Neutrophil (primary cell): ENCODE data around the gene DOK3.

Experiments used
- H3K27ac ChIP-seq: fragments of 200-600 bp; sonication (generic); 2 replicates; pipeline ENCODE4 v1.5.1; 2016; ENCODE audit warnings: mild to moderate bottlenecking, moderate library complexity
- H3K27me3 ChIP-seq: fragments of 200-600 bp; sonication (generic); 2 replicates; pipeline ENCODE4 v1.6.0; 2016; ENCODE audit warnings: mild to moderate bottlenecking
- H3K36me3 ChIP-seq: fragments of 200-600 bp; sonication (generic); 2 replicates; pipeline ENCODE4 v1.5.1; 2017
- H3K4me1 ChIP-seq, 2 experiments: fragments of 200-600 bp in 1 of 2; sonication (generic) in 1 of 2; 1 replicate in 1 of 2; 2 replicates in 1 of 2; pipeline versions ENCODE4 v1.5.1 to v1.6.1; 2013 to 2016; ENCODE audit warnings: low read depth in 1 of 2, low read length in 1 of 2, mild to moderate bottlenecking in 1 of 2, moderate library complexity in 1 of 2; ENCODE audit not compliant: control insufficient read depth in 1 of 2, insufficient read depth in 1 of 2
- H3K4me3 ChIP-seq, 2 experiments: fragments of 200-600 bp in 1 of 2; sonication (generic) in 1 of 2; 1 replicate in 1 of 2; 2 replicates in 1 of 2; pipeline ENCODE4 v1.5.1; 2013 to 2016; ENCODE audit warnings: low read depth in 1 of 2, low read length in 1 of 2, mild to moderate bottlenecking in 1 of 2, moderate library complexity in 1 of 2
- H3K9me3 ChIP-seq: fragments of 200-600 bp; sonication (generic); 2 replicates; pipeline ENCODE4 v1.5.1; 2016
- TF ChIP-seq, protein P1 (sequence below): fragments of 200-600 bp; sonication (generic); IDR thresholded peaks from 2 replicates; pipeline ENCODE4 v1.5.1; 2016; ENCODE audit warnings: antibody characterized with exemption

DOK3 gene

DNA sequence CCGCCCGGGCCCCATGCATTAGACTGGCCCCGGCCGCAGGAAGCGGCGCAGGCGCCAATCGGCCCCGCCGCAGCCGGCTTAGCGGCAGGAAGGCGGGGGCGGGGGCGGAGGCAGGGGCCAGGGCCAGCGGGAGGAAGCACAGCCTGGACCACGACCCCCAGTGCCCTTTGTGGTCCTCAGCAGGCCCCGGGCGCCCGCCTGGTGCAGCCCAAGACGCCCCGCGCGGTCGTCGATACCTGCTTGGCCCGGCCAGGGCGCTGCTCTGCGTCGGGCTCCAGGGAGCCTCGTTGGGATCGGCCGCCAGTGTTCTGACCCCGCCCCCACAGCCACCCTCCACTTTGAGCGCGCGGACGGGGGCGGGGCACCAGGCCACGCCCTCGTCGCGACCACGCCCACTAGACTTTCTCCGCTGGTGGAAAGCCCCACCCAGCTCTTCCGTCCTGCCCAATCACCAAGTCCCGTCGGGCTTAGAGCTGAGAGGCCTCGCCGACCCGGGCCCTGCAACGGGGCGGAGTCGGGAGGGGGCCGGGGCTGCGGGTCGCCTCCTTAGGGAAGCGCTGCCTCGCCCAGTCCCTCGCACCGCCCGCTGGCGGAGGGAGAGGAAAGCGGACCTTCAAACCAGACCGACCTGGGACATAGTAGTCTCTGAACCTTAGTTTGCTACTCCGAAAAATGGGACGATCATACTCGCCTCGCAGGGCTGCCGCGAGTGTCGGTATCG is 12.2 kb downstream of the DOK3 start, which contains the start of gene PDLIM7:
Gene PDLIM7, minus strand, starts transcription at position 313 of the 721 bp plus-strand sequence. CDS start 1,092 bp downstream, outside the sequence.
- no peaks in the 10 kb centered on the region for H3K9me3 ChIP-seq
- no peaks in the 10 kb centered on the region for H3K27me3 ChIP-seq
- peaks cover 79 to 94% of the 10 kb centered on the region in 2 experiments for H3K4me1 ChIP-seq
- H3K36me3 ChIP-seq = peaks cover 51% of the 10 kb centered on the region
- TF ChIP-seq, protein P1, sequence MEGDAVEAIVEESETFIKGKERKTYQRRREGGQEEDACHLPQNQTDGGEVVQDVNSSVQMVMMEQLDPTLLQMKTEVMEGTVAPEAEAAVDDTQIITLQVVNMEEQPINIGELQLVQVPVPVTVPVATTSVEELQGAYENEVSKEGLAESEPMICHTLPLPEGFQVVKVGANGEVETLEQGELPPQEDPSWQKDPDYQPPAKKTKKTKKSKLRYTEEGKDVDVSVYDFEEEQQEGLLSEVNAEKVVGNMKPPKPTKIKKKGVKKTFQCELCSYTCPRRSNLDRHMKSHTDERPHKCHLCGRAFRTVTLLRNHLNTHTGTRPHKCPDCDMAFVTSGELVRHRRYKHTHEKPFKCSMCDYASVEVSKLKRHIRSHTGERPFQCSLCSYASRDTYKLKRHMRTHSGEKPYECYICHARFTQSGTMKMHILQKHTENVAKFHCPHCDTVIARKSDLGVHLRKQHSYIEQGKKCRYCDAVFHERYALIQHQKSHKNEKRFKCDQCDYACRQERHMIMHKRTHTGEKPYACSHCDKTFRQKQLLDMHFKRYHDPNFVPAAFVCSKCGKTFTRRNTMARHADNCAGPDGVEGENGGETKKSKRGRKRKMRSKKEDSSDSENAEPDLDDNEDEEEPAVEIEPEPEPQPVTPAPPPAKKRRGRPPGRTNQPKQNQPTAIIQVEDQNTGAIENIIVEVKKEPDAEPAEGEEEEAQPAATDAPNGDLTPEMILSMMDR = peak; percentile 63
- H3K4me3 ChIP-seq = peak within 1 kb of the TSS; percentile 90 to 99
- H3K27ac ChIP-seq = peak within 1 kb of the TSS; percentile 99

DNA sequence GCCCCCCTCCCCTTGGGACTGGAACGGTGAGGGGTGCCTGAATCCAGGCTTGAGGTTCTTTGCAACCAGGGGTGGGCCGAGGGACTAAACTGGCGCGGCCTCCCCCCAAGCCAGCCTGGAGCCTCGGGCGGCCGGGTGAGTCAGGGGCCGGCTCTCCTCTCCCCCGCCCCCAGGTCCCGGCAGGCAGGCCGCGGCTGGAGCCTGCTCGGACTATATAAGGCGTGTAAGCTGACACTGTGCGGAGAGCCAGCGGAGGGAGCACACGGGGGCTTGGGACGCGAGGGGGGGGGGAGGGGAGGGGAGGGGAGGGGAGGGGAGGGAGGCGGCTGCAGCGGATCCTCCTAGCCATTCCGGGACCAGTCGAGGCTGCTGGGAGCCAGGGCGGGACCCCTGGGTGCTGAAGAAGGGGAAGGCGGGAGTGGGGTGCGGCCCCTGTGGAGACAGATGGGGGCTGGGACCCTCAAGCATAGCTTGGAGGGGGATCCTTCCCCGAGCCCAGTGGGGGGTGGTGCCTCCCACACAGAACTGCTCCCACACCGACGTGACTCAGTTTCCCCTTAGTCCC is 12.8 kb downstream of the DOK3 start:
- peaks cover 79 to 94% of the 10 kb centered on the region in 2 experiments for H3K4me1 ChIP-seq

DNA sequence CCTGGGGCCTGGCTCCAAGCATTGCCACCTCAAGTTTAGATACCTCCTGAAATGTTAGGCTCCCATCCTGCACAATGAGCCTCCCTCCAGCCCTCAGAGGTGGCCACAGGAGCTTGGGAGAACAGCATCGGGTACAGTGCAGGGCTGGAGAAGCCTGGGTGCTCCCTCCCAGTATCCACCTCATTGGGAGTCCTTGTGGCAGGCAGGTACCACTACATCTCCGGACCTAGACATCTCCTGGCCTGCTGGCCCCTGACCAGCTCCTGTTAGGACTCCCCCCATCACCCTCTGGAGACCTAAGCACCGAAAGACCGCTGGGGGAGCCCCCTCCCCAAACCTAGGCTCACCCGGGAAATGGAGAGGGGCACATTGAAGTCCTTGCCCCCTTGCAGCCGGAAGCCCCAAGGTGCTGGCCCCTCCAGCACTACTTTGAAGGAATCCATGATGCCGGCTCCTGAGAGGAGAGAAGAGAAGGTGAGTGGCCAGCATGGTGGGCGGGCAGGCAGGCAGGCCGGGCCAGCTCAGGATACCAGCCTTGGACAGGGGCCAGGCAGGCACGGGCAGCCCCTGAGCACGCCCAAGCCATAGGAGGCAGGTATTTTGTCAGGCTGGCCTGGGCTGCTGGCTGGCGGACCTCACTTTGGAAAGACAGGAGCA is 13.4 kb downstream of the DOK3 start:
- Histone ChIP-seq H3K36me3 (peaks cover 51% of the 10 kb centered on the region), H3K4me3 (peak overlapping the region; percentile 90 to 99), H3K9me3 (no peaks in the 10 kb centered on the region), H3K27ac (peak overlapping the region; percentile 99), H3K4me1 (peaks cover 76 to 94% of the 10 kb centered on the region in 2 experiments), H3K27me3 (no peaks in the 10 kb centered on the region)
- TF ChIP-seq, protein P1 = peak; percentile 43

More for the DNA sequence above, 12.8 kb downstream of the DOK3 start:
- Histone ChIP-seq H3K4me3 (peak overlapping the region; percentile 90 to 99), H3K27me3 (no peaks in the 10 kb centered on the region), H3K9me3 (no peaks in the 10 kb centered on the region), H3K27ac (peak overlapping the region; percentile 99), H3K36me3 (peaks cover 51% of the 10 kb centered on the region)
- TF ChIP-seq, protein P1 = no peak

DNA sequence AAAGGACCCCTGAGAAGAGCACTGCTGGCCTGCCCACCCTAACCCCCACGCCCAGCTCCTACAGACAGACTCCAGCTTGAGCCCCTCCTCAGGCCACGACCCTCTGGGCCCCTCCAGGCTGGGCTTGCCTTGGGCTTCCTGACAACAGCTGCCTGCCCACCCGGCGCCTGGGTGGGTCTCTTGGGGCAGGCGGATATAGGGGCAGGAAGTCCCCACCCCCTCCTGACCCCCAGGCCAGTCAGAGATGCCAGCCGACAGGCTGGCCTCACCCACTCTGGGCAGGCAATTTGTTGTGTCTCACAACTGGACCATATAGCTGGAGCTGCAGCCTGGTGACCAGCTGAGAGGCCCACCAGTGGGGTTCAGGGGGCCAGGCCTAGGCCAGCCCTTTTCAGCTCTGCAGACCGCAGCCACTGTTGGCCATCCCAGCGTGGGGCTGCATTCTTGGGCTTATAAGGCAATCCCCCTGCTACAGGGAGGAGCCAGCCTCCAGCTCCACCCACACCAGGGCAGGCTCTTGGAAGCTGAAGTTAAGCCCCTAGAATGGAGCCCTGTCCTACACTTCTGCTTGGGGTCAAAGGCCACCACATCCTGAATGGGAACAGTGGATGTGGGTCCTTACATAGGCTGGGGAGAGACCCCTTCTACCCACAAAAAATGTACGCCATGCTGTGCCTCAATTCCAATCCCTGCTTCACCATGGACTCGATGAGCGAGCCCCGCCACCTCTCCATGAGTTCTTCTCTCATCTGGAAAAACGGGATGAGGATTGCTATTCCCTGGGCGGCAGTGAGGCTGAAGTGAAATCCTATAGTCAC is 14.2 kb downstream of the DOK3 start:
- Histone ChIP-seq H3K4me3 (peak overlapping the region; percentile 90 to 99), H3K27me3 (no peaks in the 10 kb centered on the region), H3K4me1 (peaks cover 76 to 93% of the 10 kb centered on the region in 2 experiments), H3K27ac (peak overlapping the region; percentile 99), H3K36me3 (peaks cover 56% of the 10 kb centered on the region), H3K9me3 (no peaks in the 10 kb centered on the region)
- TF ChIP-seq, protein P1 = no peak
